Suppressor macrophage treated with lipopolysaccharide for 1 hour (primary cell): ENCODE results near the gene EXOC4.
"Not testable (repeated sequence)": the region's sequence is repeated elsewhere in the genome, so short reads cannot be mapped to it uniquely, and the experiment has no call there.

ENCODE experiments used
- DNase-seq, 3 donors: peaks; one replicate each; pipeline ENCODE4 v3.0.0-alpha.2; 2020 to 2022

EXOC4 gene

DNA sequence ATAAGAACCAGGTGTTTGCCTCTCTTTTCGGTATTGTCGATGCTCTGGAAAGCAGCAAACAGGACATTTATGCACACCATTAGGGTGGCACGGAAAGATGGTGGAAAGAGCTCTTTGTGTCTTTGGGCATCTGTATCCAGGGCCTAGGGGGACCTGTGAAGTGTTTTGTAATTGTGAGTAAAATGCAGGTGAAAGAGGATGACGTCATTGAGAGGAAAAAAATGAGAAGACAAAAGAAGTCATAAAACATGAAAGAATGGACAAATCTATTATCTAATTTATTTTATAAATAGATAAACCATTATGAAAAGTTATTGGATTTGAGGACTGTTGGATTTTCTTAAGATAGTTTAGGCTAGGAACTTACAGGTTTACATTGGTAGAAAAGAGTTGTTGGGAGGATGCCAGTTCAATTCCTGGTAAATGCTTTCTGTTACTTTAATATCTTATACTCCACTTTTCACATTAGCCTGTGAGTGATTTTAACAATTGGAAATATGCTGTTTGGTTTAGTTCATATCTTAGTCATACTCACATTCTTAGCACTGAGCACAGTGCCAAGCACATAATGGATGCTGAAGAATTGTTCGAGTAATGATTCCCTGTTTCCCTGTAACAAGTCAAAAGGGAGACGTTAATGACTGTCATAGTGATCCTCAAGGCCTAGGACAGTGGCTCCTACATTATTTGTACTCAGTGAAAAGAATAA, 62.6 kb downstream of the EXOC4 start:
- DNase-seq, result no peak

DNA sequence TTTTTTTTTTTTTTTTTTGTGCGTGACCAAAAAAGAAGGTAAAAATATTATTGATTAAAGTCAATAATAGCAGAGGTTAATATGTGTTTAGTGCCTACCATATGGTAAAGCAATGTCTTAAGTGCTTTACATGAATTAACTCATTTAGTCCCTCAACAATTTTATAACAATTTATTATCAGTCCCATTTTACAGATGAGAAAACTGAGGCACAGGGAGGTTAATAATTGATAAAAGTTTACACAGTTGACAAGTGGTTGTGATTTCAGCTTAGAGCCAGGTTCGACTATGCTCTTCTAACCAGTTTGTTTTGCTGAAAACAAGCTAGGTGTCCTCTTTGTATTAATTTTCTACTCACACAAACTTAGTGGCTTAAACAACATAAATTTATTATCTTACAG, 67.0 kb downstream of the EXOC4 start:
- no peak for DNase-seq

DNA sequence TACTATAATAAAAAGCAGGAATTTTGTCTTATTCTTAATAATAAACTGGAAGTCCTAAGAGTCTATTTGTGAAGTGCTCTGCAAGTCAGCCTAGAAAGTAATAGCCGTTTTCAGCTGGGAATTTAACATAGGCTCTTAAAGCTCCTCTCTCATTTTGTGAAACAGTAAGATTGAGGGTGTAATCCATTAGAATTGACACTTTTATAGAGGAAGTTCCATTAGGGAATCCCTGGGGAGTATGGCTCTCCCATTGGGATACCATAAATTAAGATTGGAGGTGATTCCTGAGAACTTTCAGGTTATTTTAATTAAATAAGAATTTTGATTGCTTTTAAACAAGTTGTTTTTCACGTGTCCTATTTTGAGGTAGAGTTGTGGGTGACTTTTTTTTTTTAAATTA, 68.0 kb downstream of the EXOC4 start:
- no peak for DNase-seq

DNA sequence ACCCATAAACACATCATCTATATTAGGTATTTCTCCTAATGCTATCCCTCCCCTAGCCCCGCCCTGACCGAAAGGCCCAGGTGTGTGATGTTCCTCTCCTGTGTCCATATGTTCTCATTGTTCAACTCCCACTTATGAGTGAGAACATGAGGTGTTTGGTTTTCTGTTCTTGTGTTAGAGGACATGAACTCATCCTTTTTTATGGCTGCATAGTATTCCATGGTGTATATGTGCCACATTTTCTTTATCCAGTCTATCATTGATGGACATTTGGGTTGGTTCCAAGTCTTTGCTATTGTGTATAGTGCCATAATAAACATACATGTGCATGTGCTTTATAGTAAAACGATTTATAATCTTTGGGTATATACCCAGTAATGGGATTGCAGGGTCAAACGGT, 68.5 kb downstream of the EXOC4 start:
- not testable (repeated sequence) for DNase-seq

DNA sequence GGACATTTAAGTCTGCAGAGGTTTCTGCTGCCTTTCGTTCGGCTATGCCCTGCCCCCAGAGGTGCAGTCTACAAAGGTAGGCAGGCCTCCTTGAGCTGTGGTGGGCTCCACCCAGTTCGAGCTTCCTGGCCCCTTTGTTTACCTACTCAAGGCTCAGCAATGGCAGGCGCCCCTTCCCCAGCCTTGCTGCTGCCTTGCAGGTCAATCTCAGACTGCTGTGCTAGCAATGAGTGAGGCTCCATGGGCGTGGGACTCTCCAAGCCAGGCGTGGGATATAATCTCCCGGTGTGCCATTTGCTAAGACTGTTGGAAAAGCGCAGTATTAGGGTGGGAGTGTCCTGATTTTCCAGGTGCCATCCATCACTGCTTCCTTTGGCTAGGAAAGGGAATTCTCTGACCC, 73.9 kb downstream of the EXOC4 start:
- not testable (repeated sequence) for DNase-seq

DNA sequence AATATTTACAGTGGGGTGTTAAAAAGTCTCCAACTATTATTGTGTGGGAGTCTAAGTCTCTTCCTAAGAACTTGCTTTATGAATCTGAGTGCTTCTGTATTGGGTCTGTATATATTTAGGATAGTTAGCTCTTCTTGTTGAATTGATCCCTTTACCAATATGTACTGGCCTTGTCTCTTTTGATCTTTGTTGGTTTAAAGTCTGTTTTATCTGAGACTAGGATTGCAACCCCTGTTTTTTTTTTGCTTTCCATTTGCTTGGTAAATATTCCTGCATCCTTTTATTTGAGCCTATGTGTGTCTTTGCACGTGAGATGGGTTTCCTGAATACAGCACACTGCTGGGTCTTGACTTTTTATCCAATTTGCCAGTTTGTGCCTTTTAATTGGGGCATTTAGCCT, 75.1 kb downstream of the EXOC4 start:
- not testable (repeated sequence) for DNase-seq

DNA sequence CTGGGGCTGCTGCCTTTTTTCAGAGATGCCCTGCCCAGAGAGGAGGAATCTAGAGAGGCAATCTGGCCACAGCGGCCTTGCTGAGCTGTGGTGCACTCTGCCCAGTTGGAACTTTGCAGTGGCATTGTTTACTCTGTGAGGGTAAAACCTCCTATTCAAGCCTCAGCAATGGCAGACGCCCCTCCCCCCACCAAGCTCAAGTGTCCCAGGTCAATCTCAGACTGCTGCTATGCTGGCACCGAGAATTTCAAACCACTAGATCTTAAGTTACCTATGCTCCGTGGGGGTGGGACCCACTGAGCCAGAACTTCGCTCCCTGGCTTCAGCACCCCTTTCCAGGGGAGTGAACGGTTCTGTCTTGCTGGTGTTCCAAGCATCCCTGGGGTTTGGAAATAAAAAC, 77.2 kb downstream of the EXOC4 start:
- DNase-seq, result no peak

DNA sequence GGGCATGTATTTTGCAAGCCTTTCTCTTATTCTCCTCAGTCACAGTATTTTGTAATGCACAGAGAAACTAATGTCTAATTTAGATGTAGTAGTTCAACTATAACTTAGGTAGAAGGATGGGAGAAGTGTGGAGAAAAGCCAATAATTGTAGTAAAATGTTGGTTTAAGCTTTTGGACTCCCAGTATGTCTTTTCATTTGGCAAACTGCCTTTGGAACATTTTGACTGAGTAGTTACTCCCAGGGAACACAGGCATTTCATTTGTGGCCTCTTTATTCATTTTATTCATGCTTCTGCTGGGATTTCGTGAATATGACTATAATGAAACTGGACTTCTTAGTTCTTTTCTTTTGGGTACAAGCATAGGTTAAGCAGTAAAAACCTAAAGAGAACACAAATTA, 79.0 kb downstream of the EXOC4 start:
- no peak for DNase-seq

DNA sequence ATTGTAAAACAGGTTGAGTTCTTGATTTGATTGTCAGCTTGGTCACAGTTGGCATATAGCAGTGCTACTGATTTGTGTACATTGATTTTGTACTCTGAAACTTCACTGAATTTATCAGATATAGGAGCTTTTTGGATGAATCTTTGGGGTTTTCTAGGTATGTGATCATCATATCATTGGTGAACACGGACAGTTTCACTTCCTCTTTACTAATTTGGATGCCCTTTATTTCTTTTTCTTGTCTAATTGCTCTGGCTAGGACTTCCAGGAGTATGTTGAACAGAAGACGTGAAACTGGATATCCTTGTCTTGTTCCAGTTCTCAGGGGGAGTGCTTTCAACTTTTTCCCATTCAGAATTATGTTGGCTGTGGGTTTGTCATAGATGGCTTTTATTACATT, 86.9 kb downstream of the EXOC4 start:
- DNase-seq, result peak in 2 of 3 donors; percentile 23 to 28

DNA sequence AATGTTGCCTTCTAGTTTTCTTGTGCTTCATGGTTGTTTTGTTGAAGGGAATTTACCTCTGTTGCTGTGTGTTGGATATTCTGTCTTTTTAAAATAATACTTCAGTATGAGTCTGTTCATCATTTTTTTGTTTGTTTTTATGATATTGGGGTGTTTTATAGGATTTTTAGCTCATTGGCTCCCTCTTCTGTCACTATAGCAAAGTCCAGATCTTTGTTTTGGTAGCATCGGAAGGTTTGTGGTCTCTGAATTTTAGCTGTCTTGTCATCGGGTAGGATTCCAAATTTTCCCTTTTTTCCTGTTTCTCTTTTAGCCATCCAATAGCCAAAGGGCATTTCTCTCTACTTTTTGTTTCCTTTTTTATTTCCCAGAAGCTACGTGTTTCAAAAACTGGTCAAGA, 91.4 kb downstream of the EXOC4 start:
- peak in 1 of 3 donors; percentile 40 for DNase-seq

DNA sequence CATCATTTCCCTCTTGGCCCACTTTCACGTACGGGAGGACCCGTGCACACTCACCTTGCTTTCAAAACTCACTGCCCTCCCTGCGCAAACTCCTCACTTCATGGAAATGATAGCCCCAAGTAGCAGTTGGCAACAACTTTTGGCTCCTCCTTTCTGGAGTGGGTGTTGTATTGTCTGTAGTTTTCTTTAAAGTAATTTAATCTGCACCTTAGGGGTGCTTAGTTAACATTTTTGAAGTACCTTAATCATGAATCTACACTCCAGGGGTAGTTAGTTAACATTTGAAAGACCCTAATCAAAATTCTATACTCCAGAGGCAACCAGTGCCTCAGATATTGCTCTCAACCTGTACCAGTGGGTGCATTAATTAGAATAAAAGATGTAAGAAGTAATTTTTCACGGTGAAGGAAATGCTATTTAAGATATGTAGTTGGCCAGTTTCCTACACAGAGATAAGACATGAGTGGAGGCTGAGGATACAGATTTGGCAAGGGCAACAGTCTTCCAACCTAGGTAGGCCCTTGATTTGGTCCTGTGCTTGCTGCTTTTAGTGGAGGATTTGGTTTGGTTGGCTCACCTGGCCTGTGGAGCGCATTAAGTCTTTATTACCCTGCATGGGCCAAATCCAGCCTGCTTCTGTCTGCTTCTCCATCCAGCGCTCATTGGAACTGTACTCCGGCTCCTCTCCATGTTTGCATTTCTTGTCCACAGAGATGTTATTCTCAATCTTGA, 93.0 kb downstream of the EXOC4 start:
- no peak for DNase-seq

DNA sequence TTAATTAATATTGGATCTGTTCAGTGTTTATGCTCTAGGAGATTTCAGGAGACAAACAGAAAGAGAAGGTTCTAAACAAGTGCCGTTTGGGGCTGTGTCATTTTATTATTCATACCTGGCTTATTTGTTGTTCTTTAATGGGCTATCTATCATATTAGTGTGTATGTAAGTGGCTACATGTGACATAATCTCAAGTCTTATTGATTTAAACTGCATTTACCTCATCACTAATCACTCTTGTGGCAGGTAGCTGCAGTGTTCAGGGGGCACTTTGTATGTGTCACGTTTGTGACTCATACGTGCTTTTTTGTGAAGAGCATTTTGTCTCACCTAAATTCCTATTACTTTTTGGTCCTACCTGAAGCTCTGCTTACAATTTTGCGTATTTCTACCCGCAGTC, 95.4 kb downstream of the EXOC4 start:
- no peak for DNase-seq

DNA sequence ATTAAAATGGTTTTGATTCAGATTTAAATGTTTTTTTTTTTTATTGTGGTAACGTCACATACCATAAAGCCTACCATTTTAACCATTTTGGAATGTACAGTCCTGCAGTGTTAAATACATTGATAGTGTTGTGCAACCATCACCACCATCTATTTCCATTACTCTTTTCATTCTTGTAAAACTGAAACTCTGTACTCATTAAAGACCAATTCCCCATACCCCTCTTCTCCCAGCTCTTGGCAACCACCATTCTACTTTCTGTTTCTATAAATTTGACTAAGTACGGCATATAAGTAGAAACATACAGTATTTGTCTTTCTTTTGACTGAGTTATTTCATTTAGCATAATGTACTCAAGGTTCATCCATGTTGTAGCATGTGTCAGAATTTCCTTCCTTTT, 96.2 kb downstream of the EXOC4 start:
- DNase-seq, result no peak

DNA sequence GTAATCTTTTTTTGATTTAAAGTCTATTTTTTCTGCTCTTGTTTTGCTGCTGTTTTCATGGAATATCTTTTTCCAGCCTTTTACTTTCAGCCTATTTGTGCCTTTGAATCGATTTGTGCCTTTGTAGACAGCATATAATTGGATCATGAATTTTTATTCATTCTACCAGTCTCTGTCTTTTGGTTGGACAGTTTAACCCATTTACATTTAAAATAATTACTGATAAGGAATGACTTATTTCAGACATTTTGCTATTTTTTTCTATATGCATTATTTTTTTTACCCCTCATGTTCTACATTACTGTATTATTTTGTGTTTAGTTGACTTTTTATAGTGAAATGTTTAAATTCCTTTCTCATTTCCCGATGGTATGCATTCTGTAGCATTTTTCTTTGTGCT, 99.6 kb downstream of the EXOC4 start:
- no peak for DNase-seq

DNA sequence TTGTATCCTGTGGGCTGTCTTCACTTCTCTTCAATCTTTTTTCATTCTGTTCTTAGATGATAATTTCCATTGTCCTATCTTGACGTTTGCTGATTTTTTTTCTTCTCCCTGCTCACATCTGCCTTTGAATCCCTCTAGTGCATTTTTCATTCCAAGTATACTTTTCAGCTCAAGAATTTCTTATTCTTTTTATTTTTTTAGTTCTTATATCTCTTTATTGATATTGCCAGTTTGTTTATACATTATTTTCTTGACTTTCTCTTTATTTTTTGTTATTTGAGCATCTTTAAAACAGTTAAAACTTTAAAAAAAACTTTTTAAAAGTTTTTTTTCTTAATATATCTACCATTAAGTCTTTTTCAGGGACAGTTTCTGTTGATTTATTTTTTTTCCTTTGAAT, 100.9 kb downstream of the EXOC4 start:
- DNase-seq, result no peak

DNA sequence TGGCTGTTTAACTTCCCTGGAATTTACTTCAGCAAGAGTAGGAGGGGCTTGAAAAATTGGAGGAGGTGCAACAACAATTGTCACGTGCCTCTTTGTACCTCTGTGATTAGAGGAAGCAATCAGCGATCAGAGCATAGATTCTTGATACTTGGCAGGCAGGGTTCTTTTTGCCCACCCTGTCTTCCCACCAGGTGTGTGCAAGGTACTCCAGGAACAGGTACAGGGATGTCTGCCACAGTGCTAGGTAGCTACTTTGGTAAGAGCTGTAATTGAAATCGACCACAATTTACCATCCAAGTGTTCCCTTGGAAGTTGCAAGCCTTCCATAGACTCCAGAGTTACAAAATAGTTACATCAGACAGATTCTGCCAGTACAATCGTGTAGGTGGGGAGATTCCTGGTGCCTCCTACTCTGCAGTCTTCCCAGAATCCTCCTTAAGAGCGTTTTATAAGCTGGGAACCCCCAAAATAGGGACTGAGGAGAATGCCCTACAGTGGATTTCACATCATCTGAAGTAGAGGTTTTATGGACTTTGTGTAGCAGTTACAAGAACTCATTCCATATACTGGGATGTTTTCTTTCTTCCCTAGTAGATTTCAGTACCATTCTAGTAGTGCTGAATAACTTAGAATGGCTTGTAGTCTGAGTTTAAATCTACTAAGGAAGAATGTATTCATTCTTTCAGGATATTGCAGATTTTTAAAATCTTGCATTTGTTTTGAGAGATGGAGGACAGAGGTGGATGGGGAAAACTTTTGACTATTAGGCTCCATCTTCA, 101.9 kb downstream of the EXOC4 start:
- peak; percentile 73 to 85 (median 76) for DNase-seq

DNA sequence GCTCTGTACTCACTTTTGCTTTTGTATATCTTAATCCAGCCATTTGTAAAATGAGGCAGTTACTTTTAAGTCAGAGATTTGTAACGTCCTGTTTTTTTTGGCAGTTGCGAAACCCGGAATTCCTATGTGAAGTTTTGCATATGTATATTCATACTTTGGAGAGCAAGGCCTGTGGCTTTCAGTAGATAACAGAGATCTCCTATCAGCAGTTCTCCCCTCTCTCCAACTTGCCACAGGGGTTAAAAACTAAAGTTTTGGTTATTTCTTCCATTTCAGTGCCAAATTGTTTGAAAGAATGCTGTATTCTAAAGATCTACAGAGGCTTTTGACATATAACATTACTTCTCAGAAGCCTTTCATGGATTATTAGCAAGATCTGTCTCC, 102.4 kb downstream of the EXOC4 start:
- DNase-seq, result peak; percentile 64 to 82 (median 68)

DNA sequence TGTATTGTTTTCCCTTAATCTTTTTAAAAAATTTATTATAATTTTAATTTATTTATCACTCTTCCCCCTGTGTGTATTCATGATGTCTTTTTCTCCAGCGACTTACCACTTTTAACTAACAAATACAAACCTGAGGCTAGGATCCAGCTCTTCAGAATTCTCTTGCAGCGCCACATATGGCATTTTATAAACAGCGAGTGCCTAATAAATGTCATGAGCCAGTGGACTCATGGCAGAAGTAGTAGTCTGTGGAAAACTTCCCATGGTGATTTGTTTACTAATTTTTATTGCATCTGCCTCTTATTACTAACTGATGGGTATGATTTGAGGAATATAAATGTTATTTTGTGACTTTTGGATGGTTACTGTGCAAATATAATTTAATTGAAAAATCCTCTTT, 102.9 kb downstream of the EXOC4 start:
- no peak for DNase-seq

DNA sequence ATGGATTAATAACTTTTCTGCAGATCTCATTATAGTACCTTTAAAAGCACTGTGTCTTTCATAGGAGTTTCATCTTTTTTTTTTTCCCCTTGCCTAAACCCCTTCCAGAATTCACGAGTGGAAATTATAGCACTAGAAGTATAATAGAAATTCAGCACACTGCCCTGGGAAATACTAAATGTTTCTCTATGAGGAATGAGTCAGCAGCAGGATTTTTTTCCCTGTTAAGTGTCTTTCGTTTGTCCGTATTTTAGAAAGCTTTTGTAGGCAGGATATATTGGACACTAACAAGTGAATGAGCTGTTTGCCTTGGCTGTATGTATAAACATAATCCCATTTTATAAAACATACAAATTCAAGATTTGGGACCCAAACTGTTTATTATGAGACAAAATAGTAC, 105.8 kb downstream of the EXOC4 start:
- no peak for DNase-seq

DNA sequence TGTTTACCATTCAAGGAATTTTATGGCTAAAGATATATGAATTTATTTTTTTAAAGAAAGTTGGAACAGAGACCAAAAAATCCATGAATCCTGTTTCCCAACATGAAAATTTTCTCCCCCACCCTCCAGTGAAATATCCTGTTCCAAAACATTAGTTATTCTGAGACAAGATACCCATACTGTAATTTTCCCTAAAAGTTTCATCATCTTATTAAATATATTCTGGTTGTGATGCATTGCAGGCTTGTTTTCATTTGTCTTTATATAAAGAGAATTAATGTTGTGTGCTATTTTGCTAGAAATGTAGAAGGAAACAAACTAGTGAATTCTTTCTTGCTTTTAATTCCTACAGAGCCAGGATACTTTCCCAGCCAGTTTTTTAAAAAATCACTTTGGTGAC, 106.6 kb downstream of the EXOC4 start:
- DNase-seq, result no peak

DNA sequence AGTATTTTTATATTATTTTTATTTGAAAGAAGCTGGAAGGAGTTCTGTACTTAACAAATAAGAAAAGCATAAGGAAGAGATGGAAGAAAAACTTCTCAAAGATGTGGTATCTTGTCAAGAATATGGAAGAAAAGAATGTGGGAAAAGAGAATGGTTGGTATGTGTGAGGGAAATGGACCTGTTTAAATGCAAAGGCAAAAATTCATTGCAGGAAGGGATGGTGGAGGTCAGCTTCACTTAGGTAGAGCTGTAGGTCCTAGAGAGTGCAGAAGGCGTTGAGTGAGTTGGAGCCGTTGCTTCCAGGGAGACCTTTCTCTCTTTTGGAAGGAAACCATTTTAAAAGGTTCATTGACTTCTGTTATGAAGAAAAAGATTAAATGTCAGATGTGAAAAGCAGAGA, 107.3 kb downstream of the EXOC4 start:
- no peak for DNase-seq

DNA sequence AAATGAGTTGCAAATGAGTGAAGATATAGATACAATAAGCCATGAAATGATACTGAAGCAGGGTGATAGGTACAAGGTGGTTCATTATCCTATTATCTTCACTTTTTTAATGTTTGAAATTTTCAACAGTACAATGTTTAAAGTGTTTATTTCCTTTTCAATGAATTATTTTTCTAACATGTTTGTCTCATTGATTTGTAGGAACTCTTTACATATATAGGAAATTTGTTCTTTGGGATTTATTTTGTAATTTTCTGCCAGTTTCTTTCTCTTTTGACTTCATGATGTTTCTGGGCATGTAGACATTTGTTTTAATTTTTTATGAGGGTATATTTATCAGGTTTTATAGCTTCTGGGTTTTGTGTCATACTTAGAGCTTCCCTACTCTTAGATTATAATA, 108.9 kb downstream of the EXOC4 start:
- DNase-seq, result no peak

DNA sequence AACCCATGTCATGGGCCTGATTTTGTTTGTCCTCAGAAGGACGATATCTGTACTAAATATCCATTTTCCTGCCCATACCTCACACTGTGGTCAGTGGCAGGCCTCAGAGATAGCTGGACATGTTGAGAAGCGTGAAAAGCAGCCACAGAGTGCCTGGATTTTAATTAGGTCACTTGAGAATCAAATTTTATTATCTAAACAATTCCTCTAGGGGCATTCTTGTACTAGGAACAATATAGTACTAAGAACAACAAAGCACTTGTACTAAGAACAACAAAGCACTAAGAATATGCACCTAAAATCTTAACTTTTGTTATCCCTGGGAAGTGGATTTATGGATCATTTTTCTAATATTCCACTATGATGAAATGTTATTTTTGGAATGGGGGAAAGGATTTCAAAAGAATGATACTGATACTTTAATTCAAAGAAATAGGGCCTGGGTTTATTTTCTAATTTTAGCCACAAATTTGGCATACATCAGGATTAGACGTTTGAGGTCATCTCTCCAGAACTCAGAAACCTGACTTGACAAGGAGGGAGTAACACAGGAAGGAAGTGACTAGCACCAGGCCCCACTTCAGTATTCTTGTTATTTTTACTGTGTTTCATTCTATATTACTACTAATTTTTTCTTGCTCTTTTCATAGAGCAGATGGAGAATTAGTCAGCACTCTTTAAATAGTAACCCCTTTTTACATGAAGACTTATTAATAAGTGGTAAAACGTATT, 112.2 kb downstream of the EXOC4 start:
- DNase-seq, result peak in 2 of 3 donors; percentile 19 to 39
